Type B pancreatic cell (in vitro differentiated cells): ENCODE results near the gene DCN. TPM values are rescaled to one million over a fixed set of nuclear protein-coding genes. Genes with fewer than 3 reads are reported as not detected.

Experiments
- DNase-seq: peaks from one replicate; pipeline ENCODE4 v3.0.0; 2021; ENCODE audit warnings: mixed read lengths; ENCODE audit not compliant: unreplicated experiment; ENCODE audit errors: extremely low spot score
- H3K27ac Mint-ChIP-seq: 2 replicates; pipeline ENCODE4 v1.8.0; 2021; ENCODE audit warnings: mild to moderate bottlenecking, mixed read lengths
- H3K27me3 Mint-ChIP-seq: 2 replicates; pipeline ENCODE4 v1.8.0; 2021; ENCODE audit warnings: mixed read lengths
- H3K36me3 Mint-ChIP-seq: 2 replicates; pipeline ENCODE4 v1.8.0; 2021; ENCODE audit warnings: mixed read lengths
- H3K4me1 Mint-ChIP-seq: one replicate; pipeline ENCODE4 v1.8.0; 2021; ENCODE audit warnings: mixed read lengths; ENCODE audit not compliant: unreplicated experiment
- H3K4me3 Mint-ChIP-seq: 2 replicates; pipeline ENCODE4 v1.8.0; 2021; ENCODE audit warnings: mild to moderate bottlenecking, mixed read lengths
- H3K9me3 Mint-ChIP-seq: 2 replicates; pipeline ENCODE4 v1.8.0; 2021; ENCODE audit warnings: mixed read lengths
- CTCF ChIP-seq: fragments of 200-600 bp; sonication (generic); conservative IDR thresholded peaks from 2 replicates; pipeline ENCODE4 v1.5.0; 2021; ENCODE audit warnings: antibody characterized with exemption, mild to moderate bottlenecking
- total RNA-seq: library from RNA; stranded (reverse); gene quantifications from 2 replicates; pipeline ENCODE4 v1.2.1, GENCODE V29; 2021; ENCODE audit warnings: low replicate concordance

DCN gene
- total RNA-seq, 1 donor from 2014 or later = 167 TPM

GRCh38 chr12:91098461-91098860 is 84.2 kb downstream of the DCN start:
- Mint-ChIP-seq H3K27ac (no peak overlapping the region), H3K27me3 (no peaks in the 10 kb centered on the region), H3K4me3 (no peak overlapping the region), H3K36me3 (no peaks in the 10 kb centered on the region), H3K9me3 (peaks cover 3% of the 10 kb centered on the region), H3K4me1 (peaks cover 5% of the 10 kb centered on the region)
- TF ChIP-seq CTCF = no peak
- no peak for DNase-seq

- Mint-ChIP-seq H3K4me1 (peaks cover 1% of the 10 kb centered on the region), H3K27ac (no peak overlapping the region), H3K4me3 (no peak overlapping the region), H3K27me3 (no peaks in the 10 kb centered on the region), H3K9me3 (peaks cover 5% of the 10 kb centered on the region), H3K36me3 (peaks cover 2% of the 10 kb centered on the region)
- TF ChIP-seq CTCF = no peak
- DNase-seq = no peak
Observed at GRCh38 chr12:91094957-91095356, 87.7 kb downstream of the DCN start.

GRCh38 chr12:91094032-91094662 is 88.5 kb downstream of the DCN start:
- H3K27ac Mint-ChIP-seq = no peak overlapping the region

GRCh38 chr12:91093341-91093740 is 89.3 kb downstream of the DCN start:
- no peak for DNase-seq
- no peak overlapping the region for H3K4me3 Mint-ChIP-seq
- H3K9me3 Mint-ChIP-seq = peaks cover 21% of the 10 kb centered on the region
- no peaks in the 10 kb centered on the region for H3K27me3 Mint-ChIP-seq
- H3K27ac Mint-ChIP-seq = no peak overlapping the region
- H3K36me3 Mint-ChIP-seq = peaks cover 10% of the 10 kb centered on the region
- H3K4me1 Mint-ChIP-seq = no peaks in the 10 kb centered on the region
- no peak for TF ChIP-seq CTCF

More at GRCh38 chr12:91094032-91094662, 88.5 kb downstream of the DCN start:
- H3K27me3 Mint-ChIP-seq = no peaks in the 10 kb centered on the region
- no peak for TF ChIP-seq CTCF
- no peaks in the 10 kb centered on the region for H3K4me1 Mint-ChIP-seq
- peaks cover 13% of the 10 kb centered on the region for H3K9me3 Mint-ChIP-seq
- no peak for DNase-seq
- peaks cover 5% of the 10 kb centered on the region for H3K36me3 Mint-ChIP-seq
- H3K4me3 Mint-ChIP-seq = no peak overlapping the region

GRCh38 chr12:91091916-91092715 is 90.5 kb downstream of the DCN start:
- Mint-ChIP-seq H3K4me3 (no peak overlapping the region), H3K27me3 (no peaks in the 10 kb centered on the region), H3K4me1 (no peaks in the 10 kb centered on the region), H3K9me3 (peaks cover 23% of the 10 kb centered on the region), H3K27ac (no peak overlapping the region), H3K36me3 (peaks cover 10% of the 10 kb centered on the region)
- DNase-seq = no peak
- TF ChIP-seq CTCF = no peak

Other genes starting within 250 kb of the DCN start
- gene CCER1, start 227.6 kb downstream of the DCN start, total RNA-seq = not detected in 2 replicates
- gene EPYC, start 177.8 kb downstream of the DCN start, total RNA-seq = 0.53 TPM in 1 of 2 replicates, not detected in the other
- gene KERA, start 124.8 kb downstream of the DCN start, total RNA-seq = 0.17 and 0.24 TPM in 2 replicates
- gene LUM, start 71.3 kb downstream of the DCN start, total RNA-seq = 32.8 and 49.5 TPM in 2 replicates